Upper lobe of left lung (tissue), 6 donors: ENCODE data around the gene GBP4. TPM values are rescaled to one million over a fixed set of nuclear protein-coding genes. Genes with fewer than 3 reads are reported as not detected.

Experiments
- ATAC-seq, 2 donors: fragments of 200-7000 bp; cut with Tn5 transposase; one replicate each; pipeline ENCODE4 v1.9.1; 2022; ENCODE audit warnings: mild to moderate bottlenecking in 2 of 2, moderate library complexity in 2 of 2; ENCODE audit not compliant: low FRiP score in 2 of 2
- DNase-seq, 2 donors: peaks; one replicate each; pipeline ENCODE4 v3.0.0-alpha.2; 2019 to 2020
- H3K27ac ChIP-seq, 4 donors: fragments of 200-600 bp; sonication (generic); one replicate each; pipeline ENCODE4 v1.5.1; 2016 to 2019
- H3K27me3 ChIP-seq, 4 donors: fragments of 200-600 bp; sonication (generic); one replicate each; pipeline ENCODE4 v1.5.1; 2017 to 2019
- H3K36me3 ChIP-seq, 4 donors: fragments of 200-600 bp; sonication (generic); one replicate each; pipeline ENCODE4 v1.5.1; 2016 to 2019
- H3K4me1 ChIP-seq, 4 donors: fragments of 200-600 bp; sonication (generic); one replicate each; pipeline ENCODE4 v1.5.1; 2018 to 2019
- H3K4me3 ChIP-seq, 4 donors: fragments of 200-600 bp; sonication (generic); one replicate each; pipeline ENCODE4 v1.5.1; 2017 to 2019; ENCODE audit warnings: mild to moderate bottlenecking in 2 of 4, moderate library complexity in 1 of 4
- H3K9me3 ChIP-seq, 4 donors: fragments of 200-600 bp; sonication (generic); one replicate each; pipeline ENCODE4 v1.5.1; 2018 to 2019
- EP300 ChIP-seq, 4 donors: sonication (generic); formaldehyde crosslinking; IDR thresholded peaks; one replicate each; pipeline ENCODE4 v1.5.1; 2017; ENCODE audit warnings: antibody characterized with exemption in 4 of 4, control low read depth in 2 of 4
- POLR2A ChIP-seq, 4 donors: fragments of 450-650 bp; IDR thresholded peaks; one replicate each; pipeline ENCODE4 v1.5.1; 2016 to 2017; ENCODE audit warnings: antibody characterized with exemption in 4 of 4, mild to moderate bottlenecking in 2 of 4
- POLR2AphosphoS5 ChIP-seq, 2 donors: sonication (generic); formaldehyde crosslinking; IDR thresholded peaks; one replicate each; pipeline ENCODE4 v1.5.1; 2017; ENCODE audit warnings: antibody characterized with exemption in 2 of 2
- WGBS, 2 donors: methylation state at CpG; one replicate each; pipeline ENCODE4 v1.1.5; 2017 to 2018; 5-methylcytosine and 5-hydroxymethylcytosine counted together
- total RNA-seq, 6 donors: library from RNA; depleted of rRNA in 4 of 6; stranded (reverse); fragments of >200 nt in 4 of 6; gene quantifications; one replicate each; pipeline versions ENCODE4 v1.1.0 to v1.2.1, GENCODE V29; 2016 to 2021
- TF ChIP-seq, protein P1 (sequence below), 6 experiments: fragments of 450-650 bp in 4 of 6; fragments of 200-600 bp in 2 of 6; sonication (generic) in 2 of 6; IDR thresholded peaks; one replicate each; pipeline ENCODE4 v1.5.1; 2016 to 2019; ENCODE audit warnings: antibody characterized with exemption in 6 of 6
- donor health status: DM: no; HTN: no; CAD: no; lungs with moderate emphysema.
- donor health status: DM: no; HTN: yes; CAD: no; lungs with severe emphysema.

Gene GBP4
- total RNA-seq, 6 donors from 2014 or later = 13.6 to 27.4 (median 22.1) TPM

DNA sequence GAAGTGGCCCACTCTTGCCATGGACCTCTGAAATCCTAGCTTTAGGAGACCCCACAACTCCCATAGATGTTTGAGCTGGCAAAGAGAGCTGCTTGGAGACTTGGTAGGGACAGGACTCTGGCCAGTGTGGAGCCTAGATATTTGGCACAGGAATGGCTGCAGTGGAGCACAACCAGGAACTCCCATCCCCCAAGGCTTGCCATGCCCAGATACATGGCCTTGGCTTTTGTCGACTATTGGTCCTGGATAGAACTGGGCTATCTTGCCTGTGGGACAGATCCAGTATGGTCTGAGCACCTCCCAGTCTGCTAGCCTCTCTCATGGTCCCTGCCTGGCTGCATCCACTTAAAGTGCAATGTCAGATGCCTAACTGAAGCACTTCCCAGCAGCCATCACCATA lies 65.0 kb downstream of the GBP4 start:
- Histone ChIP-seq H3K9me3 (no peaks in the 10 kb centered on the region), H3K27ac (no peak overlapping the region), H3K27me3 (no peaks in the 10 kb centered on the region), H3K4me3 (no peak overlapping the region), H3K4me1 (peaks cover 15 to 16% (median 15%) of the 10 kb centered on the region in 4 donors), H3K36me3 (no peaks in the 10 kb centered on the region)
- no peak for TF ChIP-seq POLR2A (IDR thresholded peaks at IDR 0.05)
- TF ChIP-seq, protein P1, sequence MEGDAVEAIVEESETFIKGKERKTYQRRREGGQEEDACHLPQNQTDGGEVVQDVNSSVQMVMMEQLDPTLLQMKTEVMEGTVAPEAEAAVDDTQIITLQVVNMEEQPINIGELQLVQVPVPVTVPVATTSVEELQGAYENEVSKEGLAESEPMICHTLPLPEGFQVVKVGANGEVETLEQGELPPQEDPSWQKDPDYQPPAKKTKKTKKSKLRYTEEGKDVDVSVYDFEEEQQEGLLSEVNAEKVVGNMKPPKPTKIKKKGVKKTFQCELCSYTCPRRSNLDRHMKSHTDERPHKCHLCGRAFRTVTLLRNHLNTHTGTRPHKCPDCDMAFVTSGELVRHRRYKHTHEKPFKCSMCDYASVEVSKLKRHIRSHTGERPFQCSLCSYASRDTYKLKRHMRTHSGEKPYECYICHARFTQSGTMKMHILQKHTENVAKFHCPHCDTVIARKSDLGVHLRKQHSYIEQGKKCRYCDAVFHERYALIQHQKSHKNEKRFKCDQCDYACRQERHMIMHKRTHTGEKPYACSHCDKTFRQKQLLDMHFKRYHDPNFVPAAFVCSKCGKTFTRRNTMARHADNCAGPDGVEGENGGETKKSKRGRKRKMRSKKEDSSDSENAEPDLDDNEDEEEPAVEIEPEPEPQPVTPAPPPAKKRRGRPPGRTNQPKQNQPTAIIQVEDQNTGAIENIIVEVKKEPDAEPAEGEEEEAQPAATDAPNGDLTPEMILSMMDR (IDR thresholded peaks at IDR 0.05) = no peak
- TF ChIP-seq POLR2AphosphoS5 (IDR thresholded peaks at IDR 0.05) = no peak
- no peak for TF ChIP-seq EP300 (IDR thresholded peaks at IDR 0.05)
- no peak for DNase-seq
- no peak for ATAC-seq
- 83 to 100% methylated on average over 1 of the region's 1 CpG for WGBS, 2 donors

Other genes with a start within 250 kb of the GBP4 start
- 10 to 100 TPM in 5 of 6 donors, 1 to 10 TPM in 1; 6.5 to 31.9 (median 18.8) TPM for gene KYAT3, start 206.3 kb downstream of the GBP4 start, total RNA-seq
- 10 to 100 TPM in 5 of 6 donors, 1 to 10 TPM in 1; 3.0 to 20.7 (median 14.5) TPM for gene RBMXL1, start 206.3 kb downstream of the GBP4 start, total RNA-seq
- 10 to 100 TPM; 17.9 to 47.1 (median 28.0) TPM for gene GBP3, start 176.1 kb downstream of the GBP4 start, total RNA-seq
- 100 to 1,000 TPM in 1 of 6 donors, 10 to 100 TPM in 5; 19.4 to 104 (median 53.1) TPM for gene GBP1, start 133.7 kb downstream of the GBP4 start, total RNA-seq
- 100 to 1,000 TPM in 1 of 6 donors, 10 to 100 TPM in 5; 41.0 to 124 (median 54.9) TPM for gene GBP2, start 72.8 kb downstream of the GBP4 start, total RNA-seq
- gene GBP7, start 22.9 kb downstream of the GBP4 start, total RNA-seq = under 1 TPM in 1 of 6 donors, not detected in 5; 0.34 TPM
- gene GBP5, start 73.9 kb upstream of the GBP4 start, total RNA-seq = 10 to 100 TPM in 2 of 6 donors, 1 to 10 TPM in 4; 4.1 to 24.5 (median 7.9) TPM
- 1 to 10 TPM in 2 of 6 donors, under 1 TPM in 4; 0.30 to 3.8 (median 0.73) TPM for gene GBP6, start 165.1 kb upstream of the GBP4 start, total RNA-seq